ENCODE data around the gene SCN5A. TPM values are rescaled to one million over a fixed set of nuclear protein-coding genes. Genes with fewer than 3 reads are reported as not detected.

SCN5A gene
- total RNA-seq, 1 experiment from 2014 or later, result 11.5 TPM

GRCh38 chr3:38598791-38599190, 50.7 kb downstream of the SCN5A start:
- CTCF ChIA-PET, result no interaction called here
- DNase-seq (ENCODE audit: low read depth, low spot score), result no peak
- intact Hi-C loops (cut with micrococcal nuclease), result no loop called here
- Histone ChIP-seq H3K4me1 (ENCODE audit: control insufficient read depth in 1 of 2, insufficient read depth in 2 of 2, low read length in 2 of 2) (no peaks in the 10 kb centered on the region), H2AFZ (ENCODE audit: low read depth, low read length, poor library complexity, severe bottlenecking) (no peak overlapping the region), H3K27ac (ENCODE audit: low read depth, low read length) (no peak overlapping the region), H3K9ac (ENCODE audit: low read length) (no peak overlapping the region), H3K9me3 (ENCODE audit: control insufficient read depth in 1 of 2, insufficient read depth in 1 of 2, low read depth in 1 of 2, low read length in 2 of 2) (no peaks in the 10 kb centered on the region), H3K4me3 (replicated peaks in 1 of 2; ENCODE audit: low read depth in 1 of 2, low read length in 2 of 2) (no peak overlapping the region), H3K9me2 (ENCODE audit: insufficient read depth) (no peaks in the 10 kb centered on the region), H3K27me3 (ENCODE audit: insufficient read depth, low read length) (no peaks in the 10 kb centered on the region), H3K79me2 (ENCODE audit: insufficient read depth, low read length) (no peaks in the 10 kb centered on the region), H4K20me1 (ENCODE audit: insufficient read depth) (no peaks in the 10 kb centered on the region), H3K4me2 (ENCODE audit: low read length) (no peak overlapping the region), H3K36me3 (ENCODE audit: control insufficient read depth in 1 of 2, insufficient read depth in 2 of 2, low read length in 2 of 2) (no peaks in the 10 kb centered on the region)
- RAD21 ChIA-PET (ENCODE audit: low non-redundant PET in 1 of 2, low total read pairs in 2 of 2, uncharacterized antibody in 2 of 2, unreplicated experiment in 2 of 2), result no interaction called here
- TF ChIP-seq SP1 (IDR thresholded peaks at IDR 0.05; ENCODE audit: low read depth) (no peak), POLR2A (IDR thresholded peaks at IDR 0.05; ENCODE audit: borderline replicate concordance, extremely low read depth, insufficient read depth, insufficient read length) (no peak), CEBPB (IDR thresholded peaks at IDR 0.05; ENCODE audit: low read depth) (no peak), MAX (IDR thresholded peaks at IDR 0.05) (no peak), ZFX (IDR thresholded peaks at IDR 0.05) (no peak), FOSL1 (IDR thresholded peaks at IDR 0.05; ENCODE audit: low read depth) (no peak), JUND (IDR thresholded peaks at IDR 0.05) (no peak), ZNF274 (IDR thresholded peaks at IDR 0.05; ENCODE audit: low read depth, low read length) (no peak), POLR2AphosphoS5 (IDR thresholded peaks at IDR 0.05; ENCODE audit: low read depth, low read length) (no peak), EZH2 (IDR thresholded peaks at IDR 0.05) (no peak), ELF1 (IDR thresholded peaks at IDR 0.05; ENCODE audit: borderline replicate concordance, low read depth) (no peak)
- TF ChIP-seq, protein P1, sequence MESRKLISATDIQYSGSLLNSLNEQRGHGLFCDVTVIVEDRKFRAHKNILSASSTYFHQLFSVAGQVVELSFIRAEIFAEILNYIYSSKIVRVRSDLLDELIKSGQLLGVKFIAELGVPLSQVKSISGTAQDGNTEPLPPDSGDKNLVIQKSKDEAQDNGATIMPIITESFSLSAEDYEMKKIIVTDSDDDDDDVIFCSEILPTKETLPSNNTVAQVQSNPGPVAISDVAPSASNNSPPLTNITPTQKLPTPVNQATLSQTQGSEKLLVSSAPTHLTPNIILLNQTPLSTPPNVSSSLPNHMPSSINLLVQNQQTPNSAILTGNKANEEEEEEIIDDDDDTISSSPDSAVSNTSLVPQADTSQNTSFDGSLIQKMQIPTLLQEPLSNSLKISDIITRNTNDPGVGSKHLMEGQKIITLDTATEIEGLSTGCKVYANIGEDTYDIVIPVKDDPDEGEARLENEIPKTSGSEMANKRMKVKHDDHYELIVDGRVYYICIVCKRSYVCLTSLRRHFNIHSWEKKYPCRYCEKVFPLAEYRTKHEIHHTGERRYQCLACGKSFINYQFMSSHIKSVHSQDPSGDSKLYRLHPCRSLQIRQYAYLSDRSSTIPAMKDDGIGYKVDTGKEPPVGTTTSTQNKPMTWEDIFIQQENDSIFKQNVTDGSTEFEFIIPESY (IDR thresholded peaks at IDR 0.05; ENCODE audit: extremely low read depth, insufficient replicate concordance, low read length), result no peak
- TF ChIP-seq, protein P2, sequence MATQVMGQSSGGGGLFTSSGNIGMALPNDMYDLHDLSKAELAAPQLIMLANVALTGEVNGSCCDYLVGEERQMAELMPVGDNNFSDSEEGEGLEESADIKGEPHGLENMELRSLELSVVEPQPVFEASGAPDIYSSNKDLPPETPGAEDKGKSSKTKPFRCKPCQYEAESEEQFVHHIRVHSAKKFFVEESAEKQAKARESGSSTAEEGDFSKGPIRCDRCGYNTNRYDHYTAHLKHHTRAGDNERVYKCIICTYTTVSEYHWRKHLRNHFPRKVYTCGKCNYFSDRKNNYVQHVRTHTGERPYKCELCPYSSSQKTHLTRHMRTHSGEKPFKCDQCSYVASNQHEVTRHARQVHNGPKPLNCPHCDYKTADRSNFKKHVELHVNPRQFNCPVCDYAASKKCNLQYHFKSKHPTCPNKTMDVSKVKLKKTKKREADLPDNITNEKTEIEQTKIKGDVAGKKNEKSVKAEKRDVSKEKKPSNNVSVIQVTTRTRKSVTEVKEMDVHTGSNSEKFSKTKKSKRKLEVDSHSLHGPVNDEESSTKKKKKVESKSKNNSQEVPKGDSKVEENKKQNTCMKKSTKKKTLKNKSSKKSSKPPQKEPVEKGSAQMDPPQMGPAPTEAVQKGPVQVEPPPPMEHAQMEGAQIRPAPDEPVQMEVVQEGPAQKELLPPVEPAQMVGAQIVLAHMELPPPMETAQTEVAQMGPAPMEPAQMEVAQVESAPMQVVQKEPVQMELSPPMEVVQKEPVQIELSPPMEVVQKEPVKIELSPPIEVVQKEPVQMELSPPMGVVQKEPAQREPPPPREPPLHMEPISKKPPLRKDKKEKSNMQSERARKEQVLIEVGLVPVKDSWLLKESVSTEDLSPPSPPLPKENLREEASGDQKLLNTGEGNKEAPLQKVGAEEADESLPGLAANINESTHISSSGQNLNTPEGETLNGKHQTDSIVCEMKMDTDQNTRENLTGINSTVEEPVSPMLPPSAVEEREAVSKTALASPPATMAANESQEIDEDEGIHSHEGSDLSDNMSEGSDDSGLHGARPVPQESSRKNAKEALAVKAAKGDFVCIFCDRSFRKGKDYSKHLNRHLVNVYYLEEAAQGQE (IDR thresholded peaks at IDR 0.05; ENCODE audit: low read depth), result no peak
- BruUV-seq (replicated peaks), result no TSS peak
- POLR2A ChIA-PET, result no interaction called here
- no peak for ATAC-seq
